ENCODE data around the gene S100A11. TPM values are rescaled to one million over a fixed set of nuclear protein-coding genes. Genes with fewer than 3 reads are reported as not detected.
A peak's percentile ranks its signal among the peaks of the same experiment; 100 is the strongest.

The S100A11 gene
- total and polyA plus RNA-seq, 9 of the 15 experiments (the other 6 are each of a cell fraction or from before 2014, with no cell fraction given) = 131 to 808 (median 235) TPM

DNA sequence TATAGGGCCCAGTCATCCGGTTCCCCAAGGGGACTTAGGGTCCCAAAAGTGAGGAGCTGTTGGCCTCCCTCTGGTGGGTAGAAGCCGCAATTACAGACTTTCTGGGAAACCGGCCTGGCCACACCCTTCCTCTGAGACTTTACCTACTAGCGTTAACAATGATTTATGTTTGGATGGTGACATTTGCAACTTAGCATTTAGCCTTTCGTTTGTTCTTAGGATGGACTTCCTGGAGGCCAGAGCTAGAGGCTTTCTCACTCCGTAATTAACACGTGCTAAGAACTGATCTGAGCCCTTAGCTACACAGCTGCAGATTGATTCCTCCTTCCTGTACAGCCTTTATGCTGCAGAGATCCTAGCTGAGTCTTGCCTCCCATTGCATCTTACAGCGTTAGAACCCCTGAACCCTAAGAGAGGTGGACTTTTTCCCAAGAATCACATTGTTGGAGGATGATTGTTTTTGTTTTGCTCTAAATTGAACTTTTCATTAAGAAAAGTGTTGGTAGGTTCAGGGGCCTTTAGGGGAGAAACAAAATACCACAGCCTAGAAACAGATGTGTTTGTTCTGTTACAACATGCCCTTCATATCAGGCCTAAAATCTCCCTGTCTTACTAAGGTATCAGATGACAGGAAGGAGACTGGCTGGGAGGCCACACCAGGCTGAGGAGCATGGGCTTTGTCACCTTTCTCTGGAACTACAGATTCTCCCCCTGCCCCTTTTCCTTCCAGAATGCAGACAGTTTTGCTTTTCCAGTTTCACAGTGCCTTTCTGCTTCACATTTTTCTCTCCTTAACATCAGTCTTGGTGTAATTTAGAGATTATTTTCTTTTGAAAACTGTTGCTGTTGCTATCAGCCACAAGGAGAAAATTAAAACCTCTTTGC, 1.9 kb downstream of the S100A11 start (continued):
- TF ChIP-seq ETV1 (tag; conservative IDR thresholded peaks at IDR 0.05; ENCODE audit: low read depth) (peak; percentile 60), HMG20A (CRISPR knock-in tag; conservative IDR thresholded peaks at IDR 0.05) (no peak), ZNF184 (CRISPR knock-in tag; IDR thresholded peaks at IDR 0.05) (no peak), ZNF165 (CRISPR knock-in tag; IDR thresholded peaks at IDR 0.05; ENCODE audit: borderline replicate concordance) (no peak), GTF2E2 (tag; IDR thresholded peaks at IDR 0.05) (peak; percentile 53; the same call in 1 of the 2 replicates), RUNX1 (IDR thresholded peaks at IDR 0.05; ENCODE audit: low read depth) (no peak), ZNF282 (CRISPR knock-in tag; IDR thresholded peaks at IDR 0.05) (no peak), SRSF3 (IDR thresholded peaks at IDR 0.05; ENCODE audit: insufficient read depth, low read length) (no peak), TGIF2 (CRISPR knock-in tag; IDR thresholded peaks at IDR 0.05) (no peak), KAT8 (IDR thresholded peaks at IDR 0.05; ENCODE audit: low read depth) (no peak), RFX5 (IDR thresholded peaks at IDR 0.05; ENCODE audit: low read depth, low read length) (no peak), XRCC4 (IDR thresholded peaks at IDR 0.05; ENCODE audit: extremely low read depth, insufficient read depth, insufficient read length) (no peak), ZNF121 (CRISPR knock-in tag; conservative IDR thresholded peaks at IDR 0.05) (no peak), MXI1 (IDR thresholded peaks at IDR 0.05; ENCODE audit: low read depth, low read length) (0 out of 2 replicates have a peak, but pooled peaks have one; percentile 42), RB1 (IDR thresholded peaks at IDR 0.05; ENCODE audit: low read depth) (no peak), EP300 (IDR thresholded peaks at IDR 0.05; ENCODE audit: low read length) (peak; percentile 49), FOXJ2 (tag; IDR thresholded peaks at IDR 0.05) (peak; percentile 80), SREBF2 (CRISPR knock-in tag; IDR thresholded peaks at IDR 0.05) (no peak), PML (IDR thresholded peaks at IDR 0.05; ENCODE audit: low read length) (no peak), NBN (IDR thresholded peaks at IDR 0.05; ENCODE audit: low read depth) (no peak; the same call in 1 of the 2 replicates), CREB1 (IDR thresholded peaks at IDR 0.05) (no peak), CREB1 (CRISPR knock-in tag; IDR thresholded peaks at IDR 0.05) (no peak)
- TF ChIP-seq, protein P1, sequence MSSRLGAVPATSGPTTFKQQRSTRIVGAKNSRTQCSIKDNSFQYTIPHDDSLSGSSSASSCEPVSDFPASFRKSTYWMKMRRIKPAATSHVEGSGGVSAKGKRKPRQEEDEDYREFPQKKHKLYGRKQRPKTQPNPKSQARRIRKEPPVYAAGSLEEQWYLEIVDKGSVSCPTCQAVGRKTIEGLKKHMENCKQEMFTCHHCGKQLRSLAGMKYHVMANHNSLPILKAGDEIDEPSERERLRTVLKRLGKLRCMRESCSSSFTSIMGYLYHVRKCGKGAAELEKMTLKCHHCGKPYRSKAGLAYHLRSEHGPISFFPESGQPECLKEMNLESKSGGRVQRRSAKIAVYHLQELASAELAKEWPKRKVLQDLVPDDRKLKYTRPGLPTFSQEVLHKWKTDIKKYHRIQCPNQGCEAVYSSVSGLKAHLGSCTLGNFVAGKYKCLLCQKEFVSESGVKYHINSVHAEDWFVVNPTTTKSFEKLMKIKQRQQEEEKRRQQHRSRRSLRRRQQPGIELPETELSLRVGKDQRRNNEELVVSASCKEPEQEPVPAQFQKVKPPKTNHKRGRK (tag; IDR thresholded peaks at IDR 0.05) = no peak
- TF ChIP-seq, protein P2, sequence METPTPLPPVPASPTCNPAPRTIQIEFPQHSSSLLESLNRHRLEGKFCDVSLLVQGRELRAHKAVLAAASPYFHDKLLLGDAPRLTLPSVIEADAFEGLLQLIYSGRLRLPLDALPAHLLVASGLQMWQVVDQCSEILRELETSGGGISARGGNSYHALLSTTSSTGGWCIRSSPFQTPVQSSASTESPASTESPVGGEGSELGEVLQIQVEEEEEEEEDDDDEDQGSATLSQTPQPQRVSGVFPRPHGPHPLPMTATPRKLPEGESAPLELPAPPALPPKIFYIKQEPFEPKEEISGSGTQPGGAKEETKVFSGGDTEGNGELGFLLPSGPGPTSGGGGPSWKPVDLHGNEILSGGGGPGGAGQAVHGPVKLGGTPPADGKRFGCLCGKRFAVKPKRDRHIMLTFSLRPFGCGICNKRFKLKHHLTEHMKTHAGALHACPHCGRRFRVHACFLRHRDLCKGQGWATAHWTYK (CRISPR knock-in tag; IDR thresholded peaks at IDR 0.05) = 0 out of 2 replicates have a peak, but pooled peaks have one; percentile 18
